HG03039 (cell line): ENCODE data around the gene H3-3A.
"Not testable (repeated sequence)": the region's sequence is repeated elsewhere in the genome, so short reads cannot be mapped to it uniquely, and the experiment has no call there.

Source experiments
- ATAC-seq: cut with Tn5 transposase; IDR thresholded peaks from one replicate; pipeline ENCODE4 v1.9.1; 2021; ENCODE audit warnings: mild to moderate bottlenecking, moderate library complexity; ENCODE audit not compliant: unreplicated experiment

Gene H3-3A

DNA sequence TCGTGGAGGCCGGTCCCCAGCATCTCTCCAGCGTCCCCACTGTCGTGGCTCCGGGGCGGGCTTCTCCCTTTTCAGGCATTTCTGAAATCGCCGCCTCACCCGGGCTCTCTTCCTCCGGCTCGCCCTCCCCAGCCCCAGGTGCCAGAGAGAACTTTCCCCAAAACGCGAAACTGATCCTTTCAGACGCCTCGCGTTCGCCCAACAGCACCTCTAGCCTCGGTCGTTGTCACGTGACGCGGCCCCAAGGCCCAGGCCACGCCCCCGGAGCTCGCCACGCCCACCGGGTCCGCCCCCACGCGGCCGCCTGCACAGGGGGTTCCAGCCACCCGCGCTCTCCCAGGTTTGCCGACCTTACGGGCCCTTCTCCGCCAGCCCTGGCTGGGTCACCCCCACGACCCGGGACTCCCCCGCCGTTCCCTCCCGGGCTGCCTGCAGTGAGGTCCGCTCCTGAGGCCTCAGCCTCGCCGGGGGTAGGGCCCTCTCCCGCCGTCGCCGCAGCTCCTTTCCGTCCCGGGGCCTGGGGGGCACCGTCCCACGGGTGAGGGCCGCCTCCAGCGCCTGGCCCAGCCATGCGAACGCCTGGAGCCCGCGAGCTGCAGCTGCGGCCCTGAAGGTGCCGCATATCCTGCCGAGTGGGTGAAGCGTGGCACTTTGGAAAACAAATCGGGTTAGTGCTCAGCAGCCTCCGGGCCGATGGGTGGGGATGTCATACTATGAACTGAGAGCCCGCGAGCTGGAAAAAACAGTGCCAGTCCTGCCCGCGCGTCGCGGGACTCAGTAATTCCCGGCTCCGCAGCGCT is 21.0 kb downstream of the H3-3A start:
- ATAC-seq, result peak; percentile 63

DNA sequence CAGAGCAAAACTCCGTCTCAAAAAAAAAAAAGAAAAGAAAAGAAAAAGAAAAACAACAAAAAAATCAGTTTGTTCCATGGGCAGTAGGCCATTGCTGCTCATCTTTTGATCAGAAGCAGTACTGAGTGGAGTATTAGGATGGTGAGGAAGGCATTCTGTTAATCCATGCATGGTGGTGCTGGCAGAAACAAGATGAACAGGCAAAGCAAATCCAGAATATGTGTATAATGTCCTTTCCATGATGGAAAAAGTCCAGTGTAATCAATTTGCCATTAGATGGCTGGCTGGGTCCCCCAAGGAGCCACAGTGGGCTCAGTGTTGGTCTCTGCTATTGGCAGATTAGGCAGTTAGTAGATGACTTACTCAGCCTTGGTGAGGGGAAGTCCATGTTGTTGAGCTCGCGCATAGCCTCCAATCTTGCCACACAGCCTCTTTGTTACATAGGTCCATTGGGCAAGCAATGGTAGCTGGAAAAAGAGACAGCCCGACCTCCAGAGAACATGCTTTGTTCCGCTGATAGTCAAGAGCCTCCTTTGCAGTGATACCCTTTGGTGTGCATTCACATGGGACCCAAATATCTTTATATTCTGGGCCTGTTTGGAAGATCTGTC is 23.3 kb downstream of the H3-3A start:
- ATAC-seq, result no peak

GRCh38 chr1:226086776-226087175 is 24.3 kb downstream of the H3-3A start:
- ATAC-seq, result no peak

DNA sequence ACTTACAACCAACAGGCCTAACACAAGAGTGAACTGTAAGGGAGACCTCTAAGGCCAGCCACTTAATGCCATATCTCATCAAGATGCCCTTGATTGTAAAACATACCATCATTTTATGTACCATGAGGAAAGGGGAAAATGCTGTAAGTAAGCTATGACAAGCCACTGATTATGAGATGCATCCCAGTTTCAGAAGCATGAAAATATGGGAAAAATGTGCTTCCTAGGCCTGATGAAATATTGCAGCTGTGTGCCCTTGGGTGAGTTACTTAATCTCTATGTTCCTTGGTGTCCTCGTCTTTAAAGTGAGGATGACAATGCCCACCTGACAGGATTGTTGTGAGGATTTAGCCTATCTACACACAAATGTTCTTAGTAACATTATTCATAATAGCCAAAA is 28.9 kb downstream of the H3-3A start:
- no peak for ATAC-seq

GRCh38 chr1:226092048-226092820 is 29.7 kb downstream of the H3-3A start:
- ATAC-seq, result not testable (repeated sequence)

DNA sequence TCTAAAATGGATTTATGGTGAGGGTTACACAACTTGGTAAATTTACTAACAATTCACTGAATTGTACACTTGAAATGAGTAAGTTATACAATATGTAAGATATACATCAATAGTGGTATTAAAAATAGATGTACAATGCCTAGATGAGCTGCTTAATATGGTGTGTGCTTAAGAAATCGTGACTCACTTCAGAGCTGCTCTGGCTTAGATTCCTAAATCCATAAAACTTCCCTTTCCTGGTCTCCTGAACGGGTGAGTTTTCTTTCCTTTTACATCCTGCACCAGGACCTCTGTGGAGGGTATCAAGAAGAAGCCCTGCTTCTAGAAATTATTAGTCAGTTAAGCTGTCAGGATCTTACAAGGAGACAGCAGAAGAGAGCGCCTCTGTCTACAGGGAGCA is 30.4 kb downstream of the H3-3A start:
- no peak for ATAC-seq

GRCh38 chr1:226093621-226094020 is 31.1 kb downstream of the H3-3A start:
- no peak for ATAC-seq

- ATAC-seq, result no peak
Observed at GRCh38 chr1:226094451-226094850, 31.9 kb downstream of the H3-3A start.

GRCh38 chr1:226095286-226095685 is 32.8 kb downstream of the H3-3A start:
- no peak for ATAC-seq

- no peak for ATAC-seq
Observed at GRCh38 chr1:226097866-226098625, 35.5 kb downstream of the H3-3A start.

DNA sequence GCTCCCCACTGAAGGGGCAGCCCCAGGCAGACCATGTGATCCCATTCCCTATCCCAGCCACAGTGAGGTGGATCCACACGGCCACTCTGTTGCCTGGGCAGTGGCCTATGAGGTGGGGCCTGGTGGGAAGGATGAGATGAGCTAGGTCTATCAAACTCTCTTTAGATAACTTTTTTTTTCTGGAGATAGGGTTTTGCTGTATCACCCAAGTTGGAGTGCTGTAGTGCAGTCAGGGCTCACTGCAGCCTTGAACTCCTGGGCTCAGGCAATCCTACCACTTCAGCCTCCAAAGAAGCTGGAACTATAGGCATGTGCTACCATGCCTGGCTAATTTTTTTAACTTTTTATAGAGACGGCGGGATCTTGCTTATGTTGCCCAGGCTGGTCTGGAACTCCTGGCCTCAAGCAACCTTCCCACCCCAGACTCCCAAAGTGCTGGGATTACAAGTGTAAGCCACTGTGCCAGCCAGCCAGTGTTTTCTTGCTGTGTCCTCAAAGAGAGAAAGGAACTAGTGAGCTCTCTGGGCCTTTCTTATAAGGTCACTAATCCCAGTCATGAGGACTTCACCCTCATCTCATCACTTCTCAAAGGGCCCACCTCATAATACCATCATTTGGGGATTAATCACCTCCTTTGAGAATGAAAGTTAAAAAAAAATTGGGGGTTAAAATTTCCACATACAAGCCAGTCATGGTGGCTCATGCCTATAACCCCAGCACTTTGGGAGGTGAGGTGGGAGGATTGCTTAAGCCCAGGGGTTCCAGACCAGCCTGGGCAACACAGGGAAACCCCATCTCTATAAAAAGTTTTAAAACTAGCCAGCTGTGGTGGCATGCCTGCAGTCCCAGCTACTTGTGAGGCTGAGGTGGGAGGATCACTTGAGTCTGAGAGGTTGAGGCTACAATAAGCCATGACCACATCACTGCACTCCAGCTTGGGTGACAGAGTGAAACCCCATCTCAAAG is 36.6 kb downstream of the H3-3A start:
- no peak for ATAC-seq

GRCh38 chr1:226100436-226101391 is 38.2 kb downstream of the H3-3A start:
- ATAC-seq, result no peak

GRCh38 chr1:226104671-226105121 is 42.2 kb downstream of the H3-3A start:
- ATAC-seq, result no peak

GRCh38 chr1:226107471-226108460 is 45.2 kb downstream of the H3-3A start:
- ATAC-seq, result no peak

DNA sequence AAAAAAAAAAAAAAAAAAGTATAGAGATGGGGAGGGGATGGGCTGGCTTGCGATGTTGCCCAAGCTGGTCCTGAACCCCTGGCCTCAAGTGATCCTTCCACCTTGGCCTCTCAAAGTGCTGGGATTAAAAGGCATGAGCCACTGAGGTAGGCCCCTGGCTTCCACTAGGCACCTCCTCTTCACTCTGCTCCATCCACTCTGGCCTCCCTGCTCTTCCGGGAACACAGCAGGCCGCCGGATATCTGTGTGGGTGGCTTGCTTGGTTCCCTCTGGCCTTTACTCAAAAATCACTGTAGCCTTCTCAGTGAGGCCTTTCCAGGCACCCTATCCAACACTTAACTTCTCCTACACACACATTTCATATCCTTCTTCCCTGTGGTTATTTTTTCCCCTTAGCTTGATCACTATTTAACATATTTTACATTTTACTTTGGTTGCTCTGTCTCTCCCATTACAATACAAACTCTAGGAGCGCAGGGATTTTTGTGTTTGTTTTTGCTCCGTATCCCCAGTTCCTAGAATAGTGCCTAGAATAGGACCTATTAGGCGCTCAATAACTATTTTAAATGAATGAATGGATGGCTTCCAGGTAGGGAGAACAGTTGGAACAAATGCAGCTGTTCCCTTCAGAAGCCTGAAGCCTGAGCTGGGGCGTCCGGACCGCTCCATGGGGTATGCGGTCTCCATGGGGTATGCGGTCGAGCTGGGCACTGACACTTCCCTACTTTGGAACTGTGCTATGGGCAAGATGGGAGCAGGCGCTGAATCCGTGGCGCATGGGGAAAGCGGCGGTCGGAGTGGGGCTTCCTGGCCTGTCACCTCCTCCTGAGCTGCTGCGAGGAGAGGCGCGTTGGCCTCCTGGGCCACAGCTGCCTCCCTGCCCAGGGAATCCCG is 46.7 kb downstream of the H3-3A start:
- no peak for ATAC-seq

DNA sequence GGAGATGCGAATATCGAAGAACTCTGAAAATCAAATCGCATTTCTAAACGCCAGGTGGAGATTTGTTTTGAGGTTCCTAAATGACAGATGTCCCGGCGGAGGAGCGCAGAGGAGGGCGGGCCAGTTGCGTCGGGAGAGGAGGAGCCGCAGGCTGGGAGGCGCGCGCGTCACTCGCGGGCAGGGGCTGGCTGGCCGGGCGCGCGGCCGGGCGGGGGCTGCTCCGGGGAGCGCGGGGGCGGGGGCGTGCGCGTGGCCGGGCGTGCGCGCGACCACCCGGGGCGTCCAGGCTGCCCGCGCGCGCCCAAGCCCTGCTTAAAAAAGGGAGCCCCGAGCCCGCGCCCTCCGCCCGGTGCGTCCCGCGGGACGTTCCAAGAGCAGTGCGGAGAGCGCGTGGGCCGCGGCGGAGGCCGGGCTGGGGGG is 47.3 kb downstream of the H3-3A start:
- peak; percentile 74 for ATAC-seq
